KBM-7 (cell line): ENCODE results near the gene GOT1.
A peak's percentile ranks its signal among the peaks of the same experiment; 100 is the strongest.

Experiments used
- DNase-seq: peaks from one replicate; pipeline ENCODE4 v3.0.0-alpha.2; 2015
- in situ Hi-C: fragments of 300-500 bp; cut with MboI; formaldehyde crosslinking; loops from 2 replicates; pipeline ENCODE4 v1.14.3; 2020; ENCODE audit warnings: low sequenced_read_pairs, low pct_unique_long_range_greater_than_20kb, mixed read lengths

Gene GOT1

GRCh38 chr10:99438890-99439289 is 8.5 kb upstream of the GOT1 start:
- DNase-seq, result no peak
- in situ Hi-C loops, result loop anchor here (25.0 kb wide), 1 partner anchor 273 kb away; no protein-coding TSS in a partner anchor

- in situ Hi-C loops, result loop anchor here (25.0 kb wide), 1 partner anchor 276 kb away; no protein-coding TSS in a partner anchor
Measured at GRCh38 chr10:99435986-99436638, 5.7 kb upstream of the GOT1 start.

GRCh38 chr10:99433378-99434020 is 3.1 kb upstream of the GOT1 start:
- peak; percentile 15 for DNase-seq
- in situ Hi-C loops, result loop anchor here (25.0 kb wide), 1 partner anchor 279 kb away; no protein-coding TSS in a partner anchor

More at GRCh38 chr10:99435986-99436638, 5.7 kb upstream of the GOT1 start:
- peak; percentile 64 for DNase-seq

- no peak for DNase-seq
- in situ Hi-C loops, result loop anchor here (25.0 kb wide), 1 partner anchor 279 kb away; no protein-coding TSS in a partner anchor
Measured at GRCh38 chr10:99432881-99433280, 2.5 kb upstream of the GOT1 start.

- DNase-seq, result no peak
- in situ Hi-C loops, result loop anchor here (25.0 kb wide), 1 partner anchor 280 kb away; no protein-coding TSS in a partner anchor
Measured at GRCh38 chr10:99432047-99432446, 1.6 kb upstream of the GOT1 start.

- DNase-seq, result peak; percentile 68
- in situ Hi-C loops, result loop anchor here (25.0 kb wide), 1 partner anchor 281 kb away; no protein-coding TSS in a partner anchor
Measured at GRCh38 chr10:99431190-99431760, 851 bp upstream of the GOT1 start.

GRCh38 chr10:99430116-99430450 is 341 bp downstream of the GOT1 start:
- in situ Hi-C loops, result loop anchor here (25.0 kb wide), 1 partner anchor 282 kb away; no protein-coding TSS in a partner anchor
- no peak for DNase-seq

- in situ Hi-C loops, result loop anchor here (25.0 kb wide), 1 partner anchor 283 kb away; no protein-coding TSS in a partner anchor
- DNase-seq, result no peak
Measured at GRCh38 chr10:99429517-99430095, 818 bp downstream of the GOT1 start.

- in situ Hi-C loops, result loop anchor here (25.0 kb wide), 1 partner anchor 285 kb away; no protein-coding TSS in a partner anchor
- no peak for DNase-seq
Measured at GRCh38 chr10:99427566-99428190, 2.7 kb downstream of the GOT1 start.

- in situ Hi-C loops, result loop anchor here (25.0 kb wide), 1 partner anchor 286 kb away; no protein-coding TSS in a partner anchor
- DNase-seq, result no peak
Measured at GRCh38 chr10:99426689-99427088, 3.7 kb downstream of the GOT1 start.

GRCh38 chr10:99425204-99425603 is 5.2 kb downstream of the GOT1 start:
- in situ Hi-C loops, result loop anchor here (25.0 kb wide), 1 partner anchor 287 kb away; no protein-coding TSS in a partner anchor

GRCh38 chr10:99424656-99425055 is 5.8 kb downstream of the GOT1 start:
- no peak for DNase-seq
- in situ Hi-C loops, result loop anchor here (25.0 kb wide), 1 partner anchor 288 kb away; no protein-coding TSS in a partner anchor

More at GRCh38 chr10:99425204-99425603, 5.2 kb downstream of the GOT1 start:
- no peak for DNase-seq

GRCh38 chr10:99422529-99423096 is 7.8 kb downstream of the GOT1 start:
- in situ Hi-C loops, result no loop called here
- DNase-seq, result no peak

- in situ Hi-C loops, result no loop called here
- no peak for DNase-seq
Measured at GRCh38 chr10:99421233-99421739, 9.1 kb downstream of the GOT1 start.

GRCh38 chr10:99419688-99420087 is 10.7 kb downstream of the GOT1 start:
- in situ Hi-C loops, result no loop called here
- no peak for DNase-seq

GRCh38 chr10:99418910-99419624 is 11.4 kb downstream of the GOT1 start:
- in situ Hi-C loops, result no loop called here
- DNase-seq, result no peak

- in situ Hi-C loops, result no loop called here
- no peak for DNase-seq
Measured at GRCh38 chr10:99412099-99412498, 18.3 kb downstream of the GOT1 start.

GRCh38 chr10:99411546-99411945 is 18.9 kb downstream of the GOT1 start:
- no peak for DNase-seq
- in situ Hi-C loops, result no loop called here
